Activated naive CD4-positive, alpha-beta T cell treated with anti-CD3 and anti-CD28 coated beads, Interleukin-2, amount 50 U/mL, for 16 hours (primary cell): Measurements from ENCODE around the gene ADGRG7.

ENCODE experiments used
- DNase-seq: peaks from one replicate; pipeline ENCODE4 v3.0.0-alpha.2; 2020

Gene ADGRG7

DNA sequence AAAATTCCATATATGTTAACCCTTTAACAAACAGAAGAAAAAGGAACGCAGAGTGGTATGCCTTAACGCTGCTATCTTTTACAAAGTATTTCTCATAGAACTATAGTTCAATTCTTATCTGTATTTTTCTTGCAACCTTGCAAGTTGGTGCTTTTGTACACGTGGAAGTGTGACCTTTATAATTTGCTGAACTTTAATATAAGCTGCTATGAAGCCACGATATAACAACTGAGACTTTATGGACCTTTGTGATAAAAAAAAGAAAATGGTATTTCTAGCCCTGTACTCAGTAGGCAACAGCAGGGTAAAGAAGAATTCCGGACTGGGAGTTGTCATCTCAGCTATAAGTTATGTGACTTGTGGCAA, 93.6 kb downstream of the ADGRG7 start:
- no peak for DNase-seq

DNA sequence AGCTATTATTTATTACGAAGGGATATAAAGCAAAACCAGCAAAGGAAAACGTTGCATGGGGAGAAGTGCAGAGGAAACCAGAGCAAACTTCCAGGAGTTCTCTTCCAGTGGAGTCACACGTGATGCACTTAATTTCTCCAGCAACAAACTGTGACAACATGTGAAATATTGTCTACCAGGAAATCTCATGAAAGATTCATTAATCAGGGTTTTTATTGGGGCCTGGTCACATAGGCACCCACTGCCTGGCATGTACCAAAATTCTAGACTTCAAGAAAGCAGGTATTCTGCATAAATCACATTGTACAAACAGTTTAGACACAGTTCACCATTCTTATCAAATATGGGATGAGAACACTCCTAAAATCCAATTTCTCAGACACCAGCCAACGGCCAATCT, 94.5 kb downstream of the ADGRG7 start:
- DNase-seq, result no peak

DNA sequence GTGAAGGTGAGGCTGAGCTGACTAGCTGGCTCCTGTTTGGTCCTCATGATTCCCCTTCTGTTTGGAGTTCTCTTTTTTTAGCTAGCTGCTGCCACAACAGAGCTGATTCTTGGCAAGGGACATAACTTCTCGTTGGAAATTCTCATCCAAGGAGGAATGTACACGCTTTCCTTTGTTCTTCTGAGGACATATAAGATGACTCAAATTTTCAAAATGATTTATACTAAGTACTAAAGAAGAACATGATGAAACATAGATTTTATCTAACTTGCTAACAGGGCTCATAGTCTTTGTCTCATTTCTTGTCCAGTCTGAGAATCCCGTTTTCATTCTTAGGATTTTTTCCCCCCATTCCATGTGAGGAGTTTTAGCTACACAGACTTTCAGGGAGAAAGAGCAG, 97.0 kb downstream of the ADGRG7 start:
- no peak for DNase-seq

DNA sequence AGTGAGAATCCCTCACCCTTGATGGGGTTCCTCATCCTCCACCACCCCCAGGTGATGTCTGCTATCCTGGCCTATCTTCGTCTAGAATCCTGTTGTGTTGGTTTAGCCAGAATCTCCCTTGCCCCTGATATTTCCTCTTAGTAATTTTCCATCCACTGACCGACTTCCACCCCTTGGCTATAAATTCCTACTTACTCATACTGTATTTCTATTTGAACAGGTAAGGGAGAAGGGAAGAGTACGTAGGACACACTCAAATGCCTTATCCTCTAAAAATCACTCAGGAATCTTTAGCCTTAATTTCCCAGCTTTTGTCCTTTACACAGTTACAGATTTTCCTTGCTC, 99.2 kb downstream of the ADGRG7 start:
- no peak for DNase-seq

DNA sequence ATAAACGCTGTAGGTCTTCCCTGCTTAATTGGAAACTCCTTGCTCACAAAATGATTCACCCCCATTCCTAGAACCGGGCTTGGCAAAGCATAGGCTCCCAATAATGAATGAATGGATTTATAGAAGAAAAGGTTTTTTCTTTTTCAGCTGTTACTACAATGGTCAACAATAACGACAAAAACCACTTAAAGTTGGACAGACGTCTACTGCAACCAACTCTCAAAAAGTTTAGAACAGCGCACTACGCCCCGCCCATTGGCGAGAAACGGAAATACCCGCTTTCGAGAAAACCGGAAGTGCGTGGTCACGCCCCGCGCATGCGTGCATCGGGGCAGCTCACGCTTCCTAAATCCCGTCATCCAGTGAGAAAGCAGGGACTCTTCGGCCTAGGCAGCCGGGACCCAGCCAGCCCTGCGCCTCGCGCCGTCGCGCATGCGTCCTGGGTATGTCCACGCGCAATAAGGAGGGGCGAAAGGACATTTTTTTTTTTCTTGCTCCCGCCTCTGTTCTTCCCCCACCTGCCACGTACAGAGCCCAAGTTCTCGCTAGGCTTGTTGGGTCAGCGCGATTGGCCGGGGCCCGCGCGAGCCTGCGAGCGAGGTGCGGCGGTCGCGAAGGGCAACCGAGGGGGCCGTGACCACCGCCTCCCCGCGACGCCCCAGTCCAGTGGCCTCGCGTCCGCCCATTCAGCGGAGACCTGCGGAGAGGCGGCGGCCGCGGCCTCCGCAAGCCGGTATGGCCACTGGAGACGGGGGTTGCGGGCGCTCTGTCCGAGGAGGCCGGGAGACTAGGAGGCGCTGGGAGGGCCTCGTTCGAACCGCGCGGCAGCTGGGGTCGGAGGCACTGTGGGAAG, 99.8 kb downstream of the ADGRG7 start, which contains the start of gene TFG:
TSS of gene TFG (plus strand) at position 506 of the 853 bp plus-strand sequence. CDS start 4,192 bp downstream, outside the sequence.
- DNase-seq, result peak; percentile 96

DNA sequence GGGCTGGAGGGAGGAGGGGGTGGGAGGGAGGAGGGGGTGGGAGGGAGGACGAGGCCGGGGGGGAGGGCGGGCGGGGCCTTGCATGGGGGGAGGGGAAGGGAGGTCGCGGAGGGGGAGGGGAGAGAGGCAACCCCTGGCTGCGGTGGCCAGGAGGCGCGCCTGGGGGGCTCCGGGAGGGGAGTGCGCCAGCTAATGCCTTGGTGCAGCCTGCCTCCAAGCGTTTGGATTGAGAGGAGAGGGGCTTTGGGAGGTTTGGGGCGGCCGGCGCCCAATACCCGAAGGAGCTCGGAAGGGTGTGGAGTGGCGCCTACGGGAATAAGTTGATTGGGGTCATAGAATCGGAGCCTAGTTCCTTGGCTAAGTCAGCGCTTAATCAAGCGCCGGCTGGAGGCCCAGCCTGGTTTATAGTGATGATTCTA, 100.5 kb downstream of the ADGRG7 start:
- DNase-seq, result peak; percentile 44

DNA sequence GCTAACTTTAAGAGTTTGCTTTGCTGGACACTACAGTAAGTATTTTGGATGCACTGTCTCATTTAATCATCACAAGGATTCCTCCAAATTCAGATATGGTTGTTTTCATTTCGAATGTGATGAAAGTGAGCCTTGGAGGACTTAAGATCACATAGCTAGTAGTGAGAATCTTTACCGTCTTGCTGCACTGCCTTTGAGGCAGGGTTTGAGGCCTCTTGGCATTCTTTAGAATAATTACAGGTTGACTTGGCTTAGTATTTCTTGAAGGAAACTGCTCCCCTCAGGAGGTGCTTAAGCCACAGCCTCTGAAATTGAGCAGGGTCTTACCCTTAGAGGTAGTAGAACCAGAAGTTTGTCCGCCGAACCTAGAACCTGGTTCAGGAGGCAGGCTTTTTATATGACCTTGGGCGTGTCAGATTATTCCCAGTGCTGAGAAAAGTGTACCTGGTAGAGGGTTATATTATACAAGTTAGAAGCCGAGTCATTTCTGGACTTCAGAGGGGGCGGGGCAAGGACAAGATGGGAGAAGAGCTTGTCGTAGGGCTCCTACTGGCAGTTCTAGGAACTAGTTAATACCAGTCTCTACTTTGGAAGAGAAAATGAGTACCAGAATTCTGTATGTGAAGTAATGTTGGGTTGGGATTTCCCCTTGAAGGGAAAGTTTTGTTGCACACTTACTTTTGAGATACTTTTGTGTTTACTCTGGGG, 101.0 kb downstream of the ADGRG7 start:
- peak; percentile 75 for DNase-seq

DNA sequence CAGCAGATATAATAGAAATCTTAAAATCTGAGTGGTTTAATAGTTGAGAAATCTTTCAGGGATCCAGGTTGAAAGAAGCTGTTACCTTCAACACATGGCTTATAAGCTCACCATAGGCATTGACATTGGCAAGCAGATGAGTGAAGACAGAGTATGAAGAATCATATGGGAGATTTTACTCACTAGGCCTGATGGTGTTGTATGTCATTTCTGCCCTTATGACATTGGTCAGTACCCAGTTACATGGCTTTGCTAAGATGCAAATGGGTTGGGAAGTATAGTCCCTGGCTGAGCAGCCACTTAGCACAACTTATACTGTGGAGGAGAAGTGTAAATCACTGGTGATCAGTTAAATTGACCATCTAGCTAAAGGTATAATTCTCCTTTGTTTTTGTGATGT, 105.8 kb downstream of the ADGRG7 start:
- no peak for DNase-seq

DNA sequence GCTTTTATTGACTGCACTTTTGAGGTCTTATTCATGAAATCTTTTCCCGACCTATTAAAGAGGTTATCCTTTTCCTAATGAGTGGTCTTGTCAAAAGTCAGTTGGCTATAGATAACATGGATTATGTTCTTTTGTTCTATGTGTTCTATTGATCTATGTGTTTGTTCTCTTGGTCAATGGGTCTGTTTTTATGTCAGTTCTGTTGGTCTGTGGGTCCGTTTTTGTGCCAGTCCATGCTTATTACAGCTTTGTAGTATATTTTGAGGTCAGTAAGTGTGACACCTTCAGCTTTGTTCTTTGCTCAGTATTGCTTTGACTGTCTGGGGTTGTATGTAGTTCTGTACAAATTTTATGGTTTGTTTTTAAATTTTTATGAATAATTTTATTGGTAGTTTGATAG, 107.7 kb downstream of the ADGRG7 start:
- no peak for DNase-seq

DNA sequence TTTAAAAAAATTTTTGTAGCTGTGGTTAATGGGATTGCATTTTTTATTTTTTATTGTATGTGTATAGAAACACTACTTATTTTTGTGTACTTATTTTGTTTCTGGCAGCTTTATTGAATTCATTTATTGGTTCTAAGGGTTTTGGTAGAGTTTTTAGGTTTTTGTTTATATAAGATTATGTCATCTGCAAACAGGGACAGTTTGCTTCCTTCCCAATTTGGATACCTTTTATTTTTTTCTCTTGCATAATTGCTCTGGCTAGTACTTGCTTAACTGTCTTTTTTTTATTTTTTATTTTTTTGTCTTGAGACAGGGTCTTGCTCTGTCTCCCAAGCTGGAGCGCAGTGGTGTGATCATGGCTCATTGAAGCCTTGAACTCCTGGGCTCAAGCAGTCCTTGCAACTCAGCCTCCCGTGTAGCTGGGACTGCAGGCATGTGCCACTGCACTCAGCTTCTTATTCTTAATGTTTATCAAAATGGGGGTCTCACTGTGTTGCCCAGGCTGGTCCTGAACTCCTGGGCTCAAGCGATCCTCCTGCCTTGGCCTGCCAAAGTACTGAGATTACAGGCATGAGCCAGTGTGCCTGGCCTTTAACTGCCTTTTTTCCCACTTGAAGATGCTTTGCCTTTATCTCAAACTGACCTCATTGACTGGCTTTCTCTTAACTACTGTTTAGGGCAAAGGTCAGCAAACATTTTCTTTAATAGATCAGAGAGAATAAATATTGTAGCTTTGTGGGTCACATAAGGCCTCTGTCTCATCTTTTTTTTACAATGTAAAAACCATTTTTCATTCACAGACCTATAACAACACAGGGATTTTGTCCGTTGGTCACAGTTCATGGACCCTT, 108.5 kb downstream of the ADGRG7 start:
- no peak for DNase-seq

DNA sequence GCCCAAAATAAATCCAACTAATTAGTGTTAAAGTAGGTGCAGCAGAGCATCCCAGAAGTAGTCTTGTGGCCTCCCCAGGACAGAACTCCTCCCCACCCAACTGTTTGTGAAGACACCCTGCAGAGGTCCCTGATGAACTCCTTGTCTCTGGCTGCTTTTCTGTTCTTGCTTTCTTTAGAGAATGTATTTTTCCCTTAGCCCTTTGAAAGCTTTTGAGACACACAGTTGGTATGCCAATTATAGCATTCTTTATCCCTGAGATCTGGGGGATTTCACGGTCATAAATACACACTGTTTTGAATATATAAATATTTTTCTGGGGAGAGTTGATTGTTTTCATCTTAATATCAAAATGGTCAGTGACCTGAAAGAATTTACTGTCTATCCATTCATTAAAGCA, 109.7 kb downstream of the ADGRG7 start:
- DNase-seq, result no peak

DNA sequence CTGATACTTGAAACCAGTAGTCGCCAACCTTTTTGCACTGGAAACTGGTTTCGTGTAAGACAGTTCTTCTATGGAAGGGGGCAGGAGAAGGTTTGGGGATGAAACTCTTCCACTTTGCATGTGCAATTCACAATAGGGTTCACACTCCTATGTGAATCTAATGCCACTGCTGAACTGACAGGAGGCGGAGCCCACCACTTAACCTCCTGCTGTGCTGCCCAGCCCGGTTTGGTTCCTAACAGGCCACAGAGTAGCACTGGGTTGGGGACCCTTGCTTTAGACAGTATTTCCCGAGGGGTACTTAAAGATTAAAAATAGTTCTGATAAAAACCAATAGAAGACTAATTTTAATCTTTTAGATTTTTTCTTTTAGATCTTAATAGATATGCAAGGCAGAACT, 111.0 kb downstream of the ADGRG7 start:
- no peak for DNase-seq

DNA sequence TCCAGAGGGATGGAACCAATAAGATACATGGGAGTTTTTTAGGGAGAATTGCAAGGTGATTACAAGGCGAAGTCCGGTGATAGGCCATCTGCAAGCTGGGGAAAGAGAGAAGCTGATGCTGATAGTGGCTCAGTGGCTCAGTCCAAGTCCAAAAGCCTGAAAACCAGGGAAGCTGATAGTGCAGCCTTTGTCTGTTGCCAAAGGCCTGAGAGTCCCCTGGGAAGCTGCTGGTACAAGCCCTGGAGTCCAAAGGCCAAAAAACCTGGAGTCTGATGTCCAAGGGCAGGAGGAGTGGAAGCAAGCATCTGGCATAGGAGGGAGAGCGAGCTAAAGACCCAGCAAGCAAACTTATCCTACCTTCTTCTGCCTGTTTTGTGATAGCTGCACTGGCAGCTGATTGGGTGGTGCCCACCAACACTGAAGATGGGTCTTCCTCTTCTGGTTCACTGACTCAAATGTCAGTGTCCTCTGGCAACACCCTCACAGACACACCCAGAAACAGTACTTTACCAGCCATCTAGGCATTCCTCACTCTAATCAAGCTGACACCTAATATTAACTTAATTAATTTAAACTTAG, 116.6 kb downstream of the ADGRG7 start:
- DNase-seq, result no peak

DNA sequence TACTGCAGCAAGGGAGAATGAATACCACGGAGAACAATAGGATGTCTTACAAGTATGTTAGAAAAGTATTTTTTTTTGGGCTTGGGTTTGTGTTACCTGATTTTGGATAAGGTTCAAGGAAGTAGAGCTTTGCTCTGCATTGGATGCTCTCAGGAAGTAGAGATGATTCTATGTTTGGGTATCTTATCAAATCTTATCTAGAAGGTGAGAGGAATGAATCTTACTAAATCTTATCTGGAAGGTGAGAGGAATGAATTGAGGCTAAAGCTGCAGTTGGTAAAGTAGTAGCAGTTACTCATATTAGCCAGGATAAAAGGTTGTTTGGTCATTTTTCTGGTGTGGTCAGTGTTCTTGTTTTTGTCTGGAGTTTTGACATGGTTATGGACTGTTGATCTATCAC, 117.3 kb downstream of the ADGRG7 start:
- DNase-seq, result no peak

DNA sequence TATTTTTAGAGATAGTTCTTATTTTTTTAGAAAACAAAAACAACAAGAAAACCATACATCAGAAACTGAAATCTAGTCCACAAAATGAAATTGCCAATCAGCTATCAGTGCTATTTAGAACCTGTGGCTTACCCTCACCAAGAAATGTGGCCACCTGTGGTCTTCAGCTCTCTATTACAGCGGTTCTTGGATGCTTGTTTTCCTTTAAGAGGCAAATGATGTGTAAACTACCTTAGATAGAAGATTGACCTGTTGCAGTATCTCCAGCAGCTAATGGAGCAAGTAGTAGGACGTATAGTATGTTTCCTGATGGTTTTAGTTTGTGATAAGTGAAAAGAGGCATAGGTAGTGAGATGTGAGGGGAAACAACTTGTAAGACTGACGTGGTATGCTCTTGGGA, 121.1 kb downstream of the ADGRG7 start:
- DNase-seq, result no peak

DNA sequence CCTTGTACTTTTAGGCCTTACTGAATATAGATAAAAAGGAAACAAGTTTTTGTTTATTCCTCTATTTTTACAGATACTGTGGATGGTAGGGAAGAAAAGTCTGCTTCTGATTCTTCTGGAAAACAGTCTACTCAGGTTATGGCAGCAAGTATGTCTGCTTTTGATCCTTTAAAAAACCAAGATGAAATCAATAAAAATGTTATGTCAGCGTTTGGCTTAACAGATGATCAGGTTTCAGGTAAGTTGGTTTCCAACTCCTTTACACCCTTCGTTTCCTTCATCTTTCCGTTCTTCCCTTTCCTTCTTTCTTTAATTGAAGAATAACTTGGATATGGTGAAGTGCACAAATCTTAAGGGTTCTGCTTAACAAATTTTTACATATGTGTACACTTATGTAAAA, 123.0 kb downstream of the ADGRG7 start:
- DNase-seq, result no peak

DNA sequence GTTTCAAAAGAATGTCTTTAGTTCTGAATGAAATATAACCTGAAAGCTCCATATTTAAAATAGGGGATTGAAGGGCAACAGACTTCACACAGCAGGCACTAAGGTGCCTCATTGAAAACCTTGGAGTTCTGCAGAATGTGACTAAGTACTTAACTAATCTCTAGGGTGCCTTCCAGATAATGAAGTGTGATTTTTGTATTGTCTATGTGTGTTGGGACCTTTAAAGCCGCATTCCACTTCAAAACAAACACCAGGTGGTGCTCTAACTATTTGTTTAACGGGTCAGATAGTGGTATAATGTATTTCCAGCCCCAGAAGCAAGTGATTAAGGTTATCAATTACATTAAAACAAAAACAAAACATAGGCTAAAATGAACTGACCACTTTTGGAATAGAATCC, 127.9 kb downstream of the ADGRG7 start:
- DNase-seq, result no peak

DNA sequence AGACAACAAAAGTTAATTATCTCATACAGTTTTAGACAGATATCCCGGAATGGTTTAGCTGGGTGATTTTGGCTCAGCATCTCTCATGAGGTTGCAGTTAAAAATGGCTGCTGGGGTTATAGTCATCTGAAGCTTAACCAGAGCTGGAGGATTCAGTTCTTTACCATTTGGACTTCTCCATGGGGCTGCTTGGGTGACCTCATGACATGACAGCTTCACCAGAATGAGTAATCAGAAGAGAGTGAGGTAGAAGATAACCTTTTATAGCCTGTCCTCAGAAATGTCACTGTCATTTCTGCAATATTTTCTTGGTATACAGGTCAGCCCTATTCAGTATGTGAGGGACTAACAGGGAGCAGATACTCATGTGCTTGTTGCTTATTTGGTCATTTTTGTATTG, 130.8 kb downstream of the ADGRG7 start:
- no peak for DNase-seq

DNA sequence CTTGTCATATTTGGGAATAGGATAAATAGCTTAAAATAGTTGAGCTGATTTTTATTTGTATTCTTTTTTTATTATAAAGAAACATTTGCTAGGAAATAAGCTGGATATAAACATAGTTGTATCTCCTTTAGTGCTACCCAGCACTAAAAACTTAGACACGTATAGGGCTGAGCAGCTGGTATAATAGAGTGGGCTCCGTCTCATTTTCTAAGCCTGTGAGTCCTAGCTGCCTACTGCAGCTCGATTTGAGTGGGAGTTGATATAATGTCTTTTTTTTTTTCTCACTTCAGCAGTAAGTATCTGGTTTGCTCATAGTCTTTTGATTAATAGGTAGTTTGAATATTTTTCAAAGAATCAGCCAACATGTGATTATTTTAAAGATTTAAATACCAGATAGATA, 134.1 kb downstream of the ADGRG7 start:
- no peak for DNase-seq

DNA sequence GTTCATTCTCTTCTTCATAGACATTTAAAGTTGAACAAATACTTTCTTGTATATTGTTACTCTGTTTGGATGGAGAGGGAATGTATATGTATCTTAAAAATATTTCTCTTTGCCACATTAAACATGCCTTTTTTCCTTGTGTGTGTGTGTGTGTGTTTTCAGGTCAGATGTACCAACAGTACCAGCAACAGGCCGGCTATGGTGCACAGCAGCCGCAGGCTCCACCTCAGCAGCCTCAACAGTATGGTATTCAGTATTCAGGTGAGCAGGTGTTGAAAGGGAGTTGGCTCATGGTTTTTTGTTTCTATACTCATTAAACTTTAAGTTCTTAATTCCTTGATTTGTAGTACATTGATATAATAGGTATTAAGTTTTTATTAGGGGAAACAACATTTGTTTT, 135.3 kb downstream of the ADGRG7 start:
- no peak for DNase-seq
